IPS DF 6.9 (cell line): ENCODE data around the gene SLC27A1.
"Not testable (repeated sequence)": the region's sequence is repeated elsewhere in the genome, so short reads cannot be mapped to it uniquely, and the experiment has no call there.

Experiments
- DNase-seq: peaks from one replicate; pipeline ENCODE4 v3.0.0-alpha.2; 2013; ENCODE audit warnings: low read depth, low spot score
- H3K27ac ChIP-seq: one replicate; pipeline ENCODE4 v1.5.1; 2013; ENCODE audit warnings: low read length, control low read depth
- H3K27me3 ChIP-seq: 2 replicates; pipeline ENCODE4 v1.6.1; 2013; ENCODE audit warnings: mild to moderate bottlenecking, low read length; ENCODE audit not compliant: control insufficient read depth, insufficient read depth
- H3K36me3 ChIP-seq: 2 replicates; pipeline ENCODE4 v1.6.1; 2013; ENCODE audit warnings: low read length; ENCODE audit not compliant: control insufficient read depth, insufficient read depth
- H3K4me1 ChIP-seq: 2 replicates; pipeline ENCODE4 v1.6.1; 2013; ENCODE audit warnings: low read length; ENCODE audit not compliant: control insufficient read depth, insufficient read depth
- H3K4me3 ChIP-seq: 2 replicates; pipeline ENCODE4 v1.5.1; 2013; ENCODE audit warnings: mild to moderate bottlenecking, low read length
- H3K9me3 ChIP-seq: 2 replicates; pipeline ENCODE4 v1.6.1; 2013; ENCODE audit warnings: low read length, inconsistent platforms; ENCODE audit not compliant: control insufficient read depth, insufficient read depth
- WGBS: extraction: QIAGEN DNeasy Blood & Tissue Kit; methylation state at CpG from one replicate; pipeline ENCODE4 v1.1.7; 2013; ENCODE audit warnings: mixed read lengths, missing lambda C conversion rate; ENCODE audit not compliant: insufficient read length, insufficient coverage; 5-methylcytosine and 5-hydroxymethylcytosine counted together

The SLC27A1 gene

GRCh38 chr19:17499648-17500446 is 29.5 kb downstream of the SLC27A1 start:
- WGBS: no CpG with 5 or more reads among the region's 21 CpGs
- 0 out of 2 replicates have a peak, but pooled peaks cover 3% of the 10 kb centered on the region for H3K4me1 ChIP-seq
- H3K27ac ChIP-seq: no peak overlapping the region
- no peak for DNase-seq
- H3K27me3 ChIP-seq: no peaks in the 10 kb centered on the region
- no peak overlapping the region for H3K4me3 ChIP-seq
- no peaks in the 10 kb centered on the region for H3K36me3 ChIP-seq
- no peaks in the 10 kb centered on the region for H3K9me3 ChIP-seq

- 0 out of 2 replicates have a peak, but pooled peaks cover 3% of the 10 kb centered on the region for H3K4me1 ChIP-seq
- H3K27ac ChIP-seq: no peak overlapping the region
- DNase-seq: no peak
- no peak overlapping the region for H3K4me3 ChIP-seq
- H3K36me3 ChIP-seq: no peaks in the 10 kb centered on the region
- H3K27me3 ChIP-seq: no peaks in the 10 kb centered on the region
- no CpG with 5 or more reads among the region's 27 CpGs for WGBS
- H3K9me3 ChIP-seq: no peaks in the 10 kb centered on the region
Observed at GRCh38 chr19:17500447-17501198, 30.3 kb downstream of the SLC27A1 start.

GRCh38 chr19:17503240-17503639 is 32.9 kb downstream of the SLC27A1 start:
- no peak overlapping the region for H3K4me3 ChIP-seq
- H3K36me3 ChIP-seq: no peaks in the 10 kb centered on the region
- H3K4me1 ChIP-seq: 0 out of 2 replicates have a peak, but pooled peaks cover 3% of the 10 kb centered on the region
- no peaks in the 10 kb centered on the region for H3K9me3 ChIP-seq
- no peaks in the 10 kb centered on the region for H3K27me3 ChIP-seq
- no peak for DNase-seq
- H3K27ac ChIP-seq: no peak overlapping the region
- no CpG with 5 or more reads among the region's 6 CpGs for WGBS

- Histone ChIP-seq H3K27ac (no peak overlapping the region), H3K9me3 (no peaks in the 10 kb centered on the region), H3K4me1 (0 out of 2 replicates have a peak, but pooled peaks cover 3% of the 10 kb centered on the region), H3K4me3 (no peak overlapping the region), H3K27me3 (no peaks in the 10 kb centered on the region), H3K36me3 (no peaks in the 10 kb centered on the region)
- WGBS: no CpG with 5 or more reads among the region's 2 CpGs
- no peak for DNase-seq
Observed at GRCh38 chr19:17504030-17504429, 33.7 kb downstream of the SLC27A1 start.

GRCh38 chr19:17504456-17504855 is 34.1 kb downstream of the SLC27A1 start:
- H3K4me3 ChIP-seq: no peak overlapping the region
- no peaks in the 10 kb centered on the region for H3K27me3 ChIP-seq
- no CpG with 5 or more reads among the region's 13 CpGs for WGBS
- H3K27ac ChIP-seq: no peak overlapping the region
- 0 out of 2 replicates have a peak, but pooled peaks cover 3% of the 10 kb centered on the region for H3K4me1 ChIP-seq
- H3K9me3 ChIP-seq: no peaks in the 10 kb centered on the region
- no peaks in the 10 kb centered on the region for H3K36me3 ChIP-seq
- no peak for DNase-seq

- DNase-seq: no peak
- Histone ChIP-seq H3K36me3 (no peaks in the 10 kb centered on the region), H3K27me3 (no peaks in the 10 kb centered on the region), H3K4me1 (no peaks in the 10 kb centered on the region), H3K9me3 (no peaks in the 10 kb centered on the region), H3K27ac (no peak overlapping the region), H3K4me3 (no peak overlapping the region)
- WGBS: no CpG with 5 or more reads among the region's 10 CpGs
Observed at GRCh38 chr19:17505223-17505622, 34.9 kb downstream of the SLC27A1 start.

- no peak for DNase-seq
- peaks cover 2% of the 10 kb centered on the region; the same call in 1 of the 2 replicates for H3K4me1 ChIP-seq
- WGBS: no CpG with 5 or more reads among the region's 9 CpGs
- H3K27ac ChIP-seq: no peak overlapping the region
- H3K9me3 ChIP-seq: no peaks in the 10 kb centered on the region
- H3K27me3 ChIP-seq: no peaks in the 10 kb centered on the region
- H3K4me3 ChIP-seq: no peak overlapping the region
- no peaks in the 10 kb centered on the region for H3K36me3 ChIP-seq
Observed at GRCh38 chr19:17506745-17507144, 36.4 kb downstream of the SLC27A1 start.

- no CpG with 5 or more reads among the region's 3 CpGs for WGBS
- H3K27ac ChIP-seq, H3K36me3 ChIP-seq, H3K4me1 ChIP-seq, H3K27me3 ChIP-seq, DNase-seq, H3K4me3 ChIP-seq, H3K9me3 ChIP-seq: not testable (repeated sequence)
Observed at GRCh38 chr19:17508558-17508933, 38.2 kb downstream of the SLC27A1 start.

GRCh38 chr19:17510220-17510993 is 40.1 kb downstream of the SLC27A1 start:
- DNase-seq: no peak
- Histone ChIP-seq H3K9me3 (no peaks in the 10 kb centered on the region), H3K27me3 (no peaks in the 10 kb centered on the region), H3K4me3 (peak overlapping the region; percentile 84), H3K36me3 (no peaks in the 10 kb centered on the region), H3K27ac (no peak overlapping the region), H3K4me1 (peaks cover 2% of the 10 kb centered on the region; the same call in 1 of the 2 replicates)
- no CpG with 5 or more reads among the region's 13 CpGs for WGBS
